ENCODE measurements around the gene FAM163B.

The FAM163B gene

GRCh38 chr9:133539991-133540697 is 69.0 kb downstream of the FAM163B start:
- DNase-seq: no peak

DNA sequence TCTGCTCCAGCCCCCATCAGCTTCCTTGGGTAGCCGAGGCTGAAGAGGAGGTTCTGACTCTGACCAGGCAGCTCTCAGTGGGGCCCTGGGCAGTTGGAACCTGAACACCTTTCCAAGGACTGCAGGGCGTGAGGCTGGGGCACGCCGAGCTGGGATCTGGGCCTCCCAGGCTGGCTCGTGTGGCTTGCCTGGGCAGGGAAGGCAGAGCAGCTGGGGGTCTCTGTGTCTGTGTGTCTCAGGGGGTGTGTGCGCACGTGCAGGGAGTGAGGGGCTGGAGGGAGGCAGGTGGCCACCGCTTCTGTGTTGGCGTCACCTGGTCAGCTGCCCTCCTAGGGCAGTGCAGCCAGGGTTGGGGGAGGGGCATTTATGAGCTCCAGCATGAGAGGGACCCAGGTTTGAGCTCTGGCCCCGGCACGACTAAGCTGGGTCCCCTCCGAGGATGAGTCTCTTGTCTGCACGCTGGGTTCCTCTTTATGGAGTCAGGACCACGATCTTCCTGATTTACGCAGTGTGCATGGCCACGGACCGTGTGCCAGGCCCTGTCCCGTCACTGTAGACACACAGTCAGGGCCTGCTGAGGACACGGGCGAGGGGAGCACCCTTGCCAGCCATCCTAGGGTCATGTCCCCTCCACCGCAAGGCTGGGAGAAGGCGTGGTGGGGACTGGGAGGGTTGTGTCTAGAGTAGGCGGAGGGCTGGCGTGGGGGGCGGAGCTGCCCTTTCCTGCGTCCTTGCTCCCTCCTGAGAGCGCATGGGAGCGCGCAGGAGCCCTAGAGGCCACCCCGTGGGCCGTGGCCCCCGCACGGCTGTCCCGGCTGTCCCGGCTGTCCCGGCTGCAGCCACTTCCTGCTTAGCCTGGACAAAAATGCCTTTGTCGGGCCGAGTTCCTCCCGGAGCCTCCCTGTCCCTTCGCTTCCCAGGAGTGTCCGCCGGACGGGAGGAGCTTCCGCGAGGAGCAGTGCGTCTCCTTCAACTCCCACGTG is 70.0 kb downstream of the FAM163B start:
- DNase-seq: no peak

DNA sequence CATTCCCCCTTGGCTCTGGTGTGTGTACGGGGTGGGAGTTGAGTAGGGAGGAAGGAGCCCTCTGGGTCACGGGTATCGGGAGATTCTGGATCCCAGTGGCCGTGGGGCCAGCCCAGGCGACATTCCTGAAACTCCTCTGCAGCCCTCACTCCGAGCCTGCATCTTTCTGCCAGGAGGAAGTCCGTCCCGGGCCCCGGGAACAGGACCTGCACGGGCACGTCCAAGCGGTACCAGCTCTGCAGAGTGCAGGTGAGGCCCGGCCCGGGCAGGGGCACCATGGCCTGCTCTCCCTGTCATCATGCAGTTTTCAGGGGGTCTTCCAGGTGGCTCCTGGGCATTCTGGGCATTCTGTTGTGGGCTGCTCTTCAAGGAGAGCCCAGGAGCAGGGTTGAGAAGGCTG is 71.0 kb downstream of the FAM163B start:
- no peak for DNase-seq

GRCh38 chr9:133537257-133537656 is 71.9 kb downstream of the FAM163B start:
- DNase-seq: no peak

DNA sequence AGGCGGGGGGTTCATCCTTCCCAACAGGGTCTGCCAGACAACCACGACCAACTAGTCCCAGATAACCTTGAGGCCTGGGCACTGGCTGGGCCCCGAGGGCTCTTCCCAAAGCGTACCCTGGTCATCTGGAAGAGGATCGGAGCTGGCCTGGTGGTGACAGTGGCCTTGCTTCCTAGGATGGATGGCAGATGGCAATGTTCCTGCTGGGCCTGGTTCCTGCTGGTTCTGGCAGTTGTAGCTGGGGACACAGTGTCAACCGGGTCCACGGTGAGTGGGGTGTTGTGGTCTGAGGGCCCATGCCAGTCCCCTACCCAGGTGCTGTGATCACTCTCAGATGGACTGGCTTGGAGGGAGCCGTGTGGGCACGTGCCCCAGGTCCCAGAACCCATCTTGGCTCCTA is 72.7 kb downstream of the FAM163B start:
- DNase-seq: no peak

GRCh38 chr9:133536080-133536479 is 73.1 kb downstream of the FAM163B start:
- DNase-seq: no peak

- no peak for DNase-seq
Observed at GRCh38 chr9:133535306-133535877, 73.8 kb downstream of the FAM163B start.

GRCh38 chr9:133534346-133535291 is 74.6 kb downstream of the FAM163B start, which contains the start of gene ADAMTSL2:
ADAMTSL2 (plus strand) TSS chr9:133534704; CDS start chr9:133536713, 2,009 bp downstream.
- DNase-seq: peak; percentile 23

- no peak for DNase-seq
Observed at GRCh38 chr9:133533857-133534256, 75.3 kb downstream of the FAM163B start.

DNA sequence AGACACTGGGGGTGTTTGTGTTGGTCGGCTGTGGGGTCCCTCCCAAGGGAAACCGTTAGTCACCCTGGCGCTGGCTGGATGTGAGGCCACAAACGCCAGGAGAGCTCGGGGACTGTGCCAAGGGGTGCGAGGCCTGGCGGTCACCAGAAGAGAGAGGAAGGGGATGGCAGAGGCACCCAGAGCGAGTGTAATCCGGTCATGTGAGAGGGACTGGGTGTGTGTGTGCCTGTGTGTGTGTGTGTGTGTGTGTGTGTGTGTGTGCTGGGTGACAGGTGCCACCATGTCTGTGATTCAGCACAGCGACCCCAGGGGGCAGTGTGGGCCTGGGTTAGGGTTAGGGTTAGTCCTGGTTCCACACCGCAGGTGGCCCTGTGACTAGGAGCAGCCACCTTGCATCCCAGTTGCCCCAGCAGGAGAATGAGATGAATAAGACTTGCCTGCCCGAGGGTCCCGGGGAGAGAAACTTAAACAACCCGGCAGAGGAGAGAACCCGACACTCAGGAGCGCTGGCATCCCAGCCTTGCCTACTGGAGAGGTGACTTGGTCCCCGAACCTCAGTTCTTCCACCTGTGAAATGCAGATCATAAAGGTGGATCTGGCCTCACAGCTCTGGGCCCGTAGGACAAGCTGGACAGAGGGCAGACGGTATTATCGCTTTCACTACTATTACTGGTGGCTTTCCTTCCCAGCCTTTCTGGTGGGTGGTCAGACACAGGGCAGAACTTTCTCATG is 76.1 kb downstream of the FAM163B start:
- DNase-seq: peak; percentile 43

GRCh38 chr9:133531293-133531692 is 77.9 kb downstream of the FAM163B start:
- no peak for DNase-seq

DNA sequence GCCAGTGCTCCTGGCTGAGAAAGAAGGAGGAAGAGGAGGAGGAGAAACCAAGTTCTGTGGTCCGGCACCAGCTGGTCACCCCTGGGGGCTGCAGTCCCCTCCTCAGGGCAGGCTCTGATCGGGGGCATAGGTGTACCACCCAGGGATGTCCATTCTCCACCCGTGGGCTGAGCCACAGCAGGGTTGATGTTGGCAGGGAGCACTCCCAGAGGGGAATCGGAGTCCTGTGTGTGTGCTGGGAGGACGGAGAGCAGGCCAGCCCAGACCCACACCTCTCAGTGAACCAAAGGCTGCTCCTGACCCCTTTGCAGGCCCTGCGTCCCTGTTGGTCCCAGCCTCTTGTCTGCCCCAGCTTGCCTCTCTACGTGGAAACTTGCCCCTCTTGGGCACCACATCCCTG is 79.3 kb downstream of the FAM163B start:
- no peak for DNase-seq

DNA sequence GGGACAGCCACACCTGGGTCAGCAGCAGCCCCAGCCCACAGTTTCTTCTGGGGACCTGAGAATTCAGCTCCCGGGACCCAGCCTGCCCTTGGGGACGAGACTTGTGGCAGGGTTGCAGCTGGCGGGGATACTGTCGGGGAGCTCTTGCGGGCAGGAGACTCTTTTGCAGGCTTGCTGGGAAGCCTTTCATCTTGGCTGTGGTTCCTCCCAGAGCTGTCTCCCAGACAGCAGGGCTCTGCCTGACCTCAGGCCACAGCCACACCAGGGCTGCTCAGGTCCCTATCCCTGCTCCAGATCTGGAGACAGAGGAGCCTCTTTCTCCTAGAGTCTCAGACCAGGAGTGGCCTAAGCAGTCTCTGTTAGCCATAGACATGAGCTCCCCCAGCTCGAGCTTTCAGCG is 79.7 kb downstream of the FAM163B start:
- no peak for DNase-seq

DNA sequence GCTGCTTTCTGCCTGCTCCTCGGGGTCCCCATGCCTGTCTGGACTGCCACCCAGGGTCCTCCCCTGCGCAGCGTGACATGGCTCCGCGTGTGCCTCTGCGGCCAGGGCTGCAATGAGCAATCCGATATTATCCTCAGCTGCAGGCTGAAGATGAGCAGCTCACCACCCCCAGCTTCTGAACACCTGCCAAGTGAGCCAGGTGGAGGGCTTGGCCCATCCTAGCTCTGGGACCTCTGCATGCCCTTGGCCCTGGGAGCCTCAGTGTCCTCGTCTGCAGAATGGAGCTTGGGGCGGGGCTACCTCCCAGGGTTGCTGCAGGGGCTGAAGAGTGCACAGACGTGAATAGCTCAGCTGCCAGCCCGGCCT is 80.3 kb downstream of the FAM163B start:
- no peak for DNase-seq

GRCh38 chr9:133528001-133528875 is 81.0 kb downstream of the FAM163B start:
- DNase-seq: no peak

DNA sequence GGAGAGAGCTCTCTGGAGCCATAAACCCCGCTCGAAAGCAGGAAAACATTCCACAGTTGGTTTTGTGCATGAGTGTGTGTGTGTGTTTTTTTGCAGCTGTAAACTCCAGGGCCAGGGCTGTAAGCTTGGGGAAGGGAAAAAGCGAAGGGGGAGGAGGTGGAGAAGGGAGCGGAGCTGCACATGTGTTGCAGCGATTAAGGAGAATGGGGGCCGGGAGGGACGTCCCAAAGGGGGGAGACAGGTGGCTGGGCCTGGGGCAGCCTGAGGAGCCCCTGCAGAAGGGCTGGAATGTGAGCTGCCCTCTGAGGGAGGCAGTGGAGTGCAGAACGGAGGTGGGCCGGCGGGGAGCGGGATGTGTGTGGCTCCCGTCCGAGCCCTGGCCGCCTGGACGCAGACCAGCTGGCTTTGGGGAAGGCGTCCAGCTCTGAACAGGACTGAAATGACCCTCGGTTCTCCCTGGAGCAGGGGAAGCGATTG is 81.7 kb downstream of the FAM163B start:
- no peak for DNase-seq

Data from fibroblast of skin of right biceps (primary cell).